Spleen (tissue), 11 donors: ENCODE measurements around the gene LRIG1. TPM values are rescaled to one million over a fixed set of nuclear protein-coding genes. Genes with fewer than 3 reads are reported as not detected.
A peak's percentile ranks its signal among the peaks of the same experiment; 100 is the strongest.

Source experiments
- DNase-seq: peaks from one replicate; pipeline ENCODE4 v3.0.0-alpha.2; 2020
- H3K27ac ChIP-seq, 8 donors: fragments of 200-600 bp; sonication (generic) in 7 of 8; 1 replicate in 4 of 8; 2 replicates in 4 of 8; pipeline versions ENCODE4 v1.5.0 to v1.8.0; 2016 to 2021; ENCODE audit warnings: inconsistent platforms in 4 of 8, mild to moderate bottlenecking in 4 of 8, moderate library complexity in 1 of 8
- H3K27me3 ChIP-seq, 7 donors: fragments of 200-600 bp; sonication (generic) in 6 of 7; replicated peaks in 1 of 7; 1 replicate in 4 of 7; 2 replicates in 3 of 7; pipeline versions ENCODE4 v1.5.0 to v1.8.0; 2016 to 2021; ENCODE audit warnings: inconsistent platforms in 3 of 7, mild to moderate bottlenecking in 1 of 7
- H3K36me3 ChIP-seq, 6 donors: fragments of 200-600 bp; sonication (generic) in 5 of 6; 1 replicate in 4 of 6; 2 replicates in 2 of 6; pipeline versions ENCODE4 v1.5.0 to v1.8.0; 2016 to 2021; ENCODE audit warnings: inconsistent platforms in 2 of 6
- H3K4me1 ChIP-seq, 6 donors: fragments of 200-600 bp; sonication (generic) in 5 of 6; 1 replicate in 3 of 6; 2 replicates in 3 of 6; pipeline versions ENCODE4 v1.5.0 to v1.8.0; 2016 to 2021; ENCODE audit warnings: inconsistent platforms in 3 of 6
- H3K4me3 ChIP-seq, 8 donors: fragments of 200-600 bp; sonication (generic) in 7 of 8; 1 replicate in 4 of 8; 2 replicates in 4 of 8; pipeline versions ENCODE4 v1.5.0 to v1.8.0; 2016 to 2021; ENCODE audit warnings: inconsistent platforms in 4 of 8, mild to moderate bottlenecking in 4 of 8, moderate library complexity in 2 of 8
- H3K9me3 ChIP-seq, 8 donors: fragments of 200-600 bp; sonication (generic) in 7 of 8; 1 replicate in 4 of 8; 2 replicates in 4 of 8; pipeline versions ENCODE4 v1.5.0 to v1.8.0; 2016 to 2021; ENCODE audit warnings: inconsistent platforms in 4 of 8
- CTCF ChIP-seq, 11 experiments: fragments of 200-600 bp in 7 of 11; fragments of 450-650 bp in 4 of 11; sonication (generic) in 4 of 11; IDR thresholded peaks in 8 of 11; conservative IDR thresholded peaks in 3 of 11; 1 replicate in 7 of 11; 2 replicates in 4 of 11; pipeline versions ENCODE4 v1.4.0 to v1.8.0; 2016 to 2021; ENCODE audit warnings: antibody characterized with exemption in 11 of 11, inconsistent platforms in 4 of 11, mild to moderate bottlenecking in 1 of 11
- POLR2A ChIP-seq, 3 donors: fragments of 450-650 bp; IDR thresholded peaks; one replicate each; pipeline ENCODE4 v1.5.1; 2017; ENCODE audit warnings: antibody characterized with exemption in 3 of 3, mild to moderate bottlenecking in 1 of 3
- POLR2AphosphoS5 ChIP-seq, 3 donors: sonication (generic); formaldehyde crosslinking; IDR thresholded peaks; one replicate each; pipeline ENCODE4 v1.5.1; 2017; ENCODE audit warnings: antibody characterized with exemption in 3 of 3
- WGBS, 5 donors: extraction: QIAGEN DNeasy Blood & Tissue Kit in 3 of 5; methylation state at CpG; one replicate each; pipeline versions ENCODE4 v1.1.5 to v1.1.7; 2013 to 2018; 5-methylcytosine and 5-hydroxymethylcytosine counted together
- intact Hi-C: fragments of 100-400 bp; cut with DNase I; formaldehyde crosslinking; loops from one replicate; pipeline ENCODE4 v1.15.0; 2023; ENCODE audit warnings: low total_unique reads
- polyA plus RNA-seq, 3 donors: library from polyadenylated mRNA; stranded (reverse); fragments of 200-250 nt; gene quantifications; one replicate each; pipeline ENCODE4 v1.2.1, GENCODE V29; 2013
- total RNA-seq, 7 donors: library from RNA; depleted of rRNA in 3 of 7; stranded (reverse); fragments of >200 nt in 3 of 7; fragmentation: NEBNext Ultra II Directional in 4 of 7; extraction: Animal tissue kit (Norgen Biotek cat#: 25700) in 4 of 7; gene quantifications; one replicate each; pipeline versions ENCODE4 v1.1.0 to v1.2.1, GENCODE V29; 2016 to 2021
- donor health status: healthy with polysubstance abuse.
- donor health status: DM: no; HTN: no; CAD: no; lungs with moderate emphysema.
- donor health status: DM: no; HTN: no; CAD: no.
- donor health status: Bipolar disorder and iron deficiency.
- donor health status: healthy.
- donor health status: DM: no; HTN: no; CAD: no.
- donor health status: DM: yes; HTN: yes; CAD: no.

LRIG1 gene
- total and polyA plus RNA-seq, 10 donors, result 5.9 to 19.7 (median 11.9) TPM

- intact Hi-C loops, result no loop called here
- Histone ChIP-seq H3K4me3 (no peak overlapping the region), H3K27ac (no peak overlapping the region), H3K36me3 (no peaks in the 10 kb centered on the region), H3K27me3 (no peaks in the 10 kb centered on the region), H3K9me3 (no peaks in the 10 kb centered on the region), H3K4me1 (peaks cover 5 to 55% (median 37%) of the 10 kb centered on the region in 6 donors)
- 79 to 90% (median 84%) methylated on average over 6 of the region's 6 CpGs for WGBS, 5 donors
- DNase-seq, result no peak
- TF ChIP-seq POLR2AphosphoS5 (IDR thresholded peaks at IDR 0.05), result no peak
Measured at GRCh38 chr3:66486202-66486601, 14.6 kb downstream of the LRIG1 start.

DNA sequence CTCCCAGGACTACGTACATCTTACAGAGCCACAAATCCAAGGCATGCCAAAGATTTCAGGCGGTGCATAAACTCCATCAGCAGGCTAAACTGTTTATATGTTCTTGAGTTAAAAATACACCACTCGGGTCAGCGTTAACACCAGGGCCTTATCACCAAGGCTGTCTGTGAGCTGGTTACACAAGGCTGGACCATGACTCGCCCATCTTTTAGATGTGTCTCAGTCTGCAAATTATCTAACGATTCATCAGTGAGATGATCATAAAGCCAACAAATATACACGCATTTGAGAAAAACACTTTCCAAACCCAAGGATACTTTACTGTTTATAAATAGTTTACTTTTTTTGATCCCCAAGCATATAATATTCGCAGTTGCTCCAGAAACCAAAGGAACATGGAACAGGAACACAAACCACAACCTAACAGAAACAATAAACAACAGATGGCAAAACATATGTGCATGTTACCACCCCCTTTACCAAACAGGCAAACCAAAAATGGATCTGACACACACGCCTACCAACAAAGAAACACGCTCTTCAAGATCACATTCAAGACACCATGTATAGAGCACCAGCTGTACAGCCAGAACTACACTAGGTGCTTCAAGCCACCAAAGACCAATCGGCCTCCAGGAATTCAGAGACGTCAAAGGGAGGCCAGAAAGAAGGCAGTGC, 15.4 kb downstream of the LRIG1 start:
- no peaks in the 10 kb centered on the region for H3K27me3 ChIP-seq
- no peaks in the 10 kb centered on the region for H3K9me3 ChIP-seq
- no peak overlapping the region for H3K27ac ChIP-seq
- TF ChIP-seq CTCF (IDR thresholded peaks at IDR 0.05 in 8 of 11, conservative IDR thresholded peaks at IDR 0.05 in 3 of 11) (no peak), POLR2AphosphoS5 (IDR thresholded peaks at IDR 0.05) (no peak), POLR2A (IDR thresholded peaks at IDR 0.05) (no peak)
- H3K4me3 ChIP-seq, result no peak overlapping the region
- peaks cover 10 to 55% (median 38%) of the 10 kb centered on the region in 6 donors for H3K4me1 ChIP-seq
- H3K36me3 ChIP-seq, result no peaks in the 10 kb centered on the region
- WGBS, 5 donors, result 80 to 85% (median 82%) methylated on average over 12 of the region's 12 CpGs
- intact Hi-C loops, result no loop called here
- DNase-seq, result no peak

DNA sequence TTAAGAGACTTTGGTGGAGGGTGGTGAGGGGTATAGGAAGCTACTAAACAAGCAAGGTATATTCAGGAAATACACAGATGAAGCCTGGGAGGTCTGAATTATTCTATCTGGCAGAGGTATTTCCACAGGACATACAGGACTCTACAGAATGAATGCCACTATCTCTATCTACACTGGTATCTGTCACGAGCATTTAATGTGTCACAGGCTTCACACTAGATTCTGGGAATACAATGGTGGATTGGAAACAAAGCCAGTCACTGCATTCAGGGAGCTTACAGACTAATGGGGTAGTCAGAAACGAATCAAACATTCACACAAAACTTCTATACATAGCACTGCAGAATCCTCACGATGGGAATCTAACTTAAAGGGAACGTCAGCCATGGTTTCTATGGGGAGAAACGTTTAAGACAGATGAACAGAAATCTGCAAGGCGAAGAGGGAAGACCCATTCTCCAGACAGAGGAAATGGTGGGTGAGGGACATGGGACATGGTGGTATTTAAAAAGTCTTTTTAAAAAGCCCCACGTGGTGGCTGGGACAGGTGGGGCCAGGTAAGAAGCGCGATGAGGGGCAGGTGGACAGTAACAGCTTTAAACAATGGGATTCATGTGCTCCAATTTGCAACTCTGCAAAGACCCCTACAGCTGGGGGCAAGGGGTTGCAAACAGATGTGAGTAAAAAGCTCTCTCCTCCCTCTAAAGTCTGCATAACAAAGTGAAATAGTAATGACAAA, 16.5 kb downstream of the LRIG1 start:
- DNase-seq, result no peak
- intact Hi-C loops, result no loop called here
- Histone ChIP-seq H3K4me3 (no peak overlapping the region), H3K27ac (no peak overlapping the region), H3K9me3 (peaks cover 0 to 5% (median 0%) of the 10 kb centered on the region in 8 donors), H3K4me1 (peaks cover 10 to 55% (median 29%) of the 10 kb centered on the region in 6 donors), H3K36me3 (no peaks in the 10 kb centered on the region), H3K27me3 (no peaks in the 10 kb centered on the region)
- TF ChIP-seq POLR2AphosphoS5 (IDR thresholded peaks at IDR 0.05) (no peak), POLR2A (IDR thresholded peaks at IDR 0.05) (no peak), CTCF (IDR thresholded peaks at IDR 0.05 in 8 of 11, conservative IDR thresholded peaks at IDR 0.05 in 3 of 11) (no peak)
- WGBS, 5 donors, result 81 to 91% (median 87%) methylated on average over 9 of the region's 9 CpGs

DNA sequence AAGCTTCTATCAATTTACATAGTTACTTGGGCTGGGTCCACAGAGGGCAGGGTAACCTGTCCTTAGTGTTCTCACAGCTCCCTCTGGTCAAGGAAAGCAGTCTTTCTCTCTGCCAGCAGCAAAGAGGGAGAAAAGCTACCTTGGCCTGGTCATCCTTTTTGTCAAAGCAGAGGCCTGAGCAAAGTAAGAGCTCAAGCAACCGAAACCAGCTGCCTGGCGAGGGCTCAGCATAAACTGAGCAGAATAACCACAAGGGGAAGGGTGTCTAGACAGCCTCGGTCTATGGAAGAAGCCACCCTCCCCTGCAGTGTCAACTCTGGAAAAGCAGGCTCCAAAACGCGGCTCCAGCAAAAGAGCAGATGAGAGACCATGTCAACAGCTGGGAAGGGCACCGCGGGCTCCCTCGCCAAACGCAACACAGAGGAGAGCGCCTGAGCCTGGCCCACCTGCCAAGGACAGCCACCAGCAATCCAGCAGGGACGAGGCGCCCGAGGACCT, 17.4 kb downstream of the LRIG1 start:
- TF ChIP-seq CTCF (IDR thresholded peaks at IDR 0.05 in 8 of 11, conservative IDR thresholded peaks at IDR 0.05 in 3 of 11) (no peak), POLR2A (IDR thresholded peaks at IDR 0.05) (no peak), POLR2AphosphoS5 (IDR thresholded peaks at IDR 0.05) (no peak)
- no peaks in the 10 kb centered on the region for H3K36me3 ChIP-seq
- intact Hi-C loops, result no loop called here
- peaks cover 0 to 11% (median 0%) of the 10 kb centered on the region in 8 donors for H3K9me3 ChIP-seq
- H3K27ac ChIP-seq, result peak overlapping the region in 1 of 8 donors; percentile 26
- WGBS, 5 donors, result 66 to 91% (median 70%) methylated on average over 10 to 13 of the region's 13 CpGs
- H3K4me1 ChIP-seq, result peaks cover 10 to 56% (median 29%) of the 10 kb centered on the region in 6 donors
- H3K27me3 ChIP-seq, result no peaks in the 10 kb centered on the region
- no peak for DNase-seq
- H3K4me3 ChIP-seq, result no peak overlapping the region
